Brain pericyte (primary cell): ENCODE data around the gene TMEM123.

Experiments
- DNase-seq: peaks from one replicate; pipeline ENCODE4 v3.0.0-alpha.2; 2012; ENCODE audit warnings: low read depth, low spot score

TMEM123 gene

GRCh38 chr11:102364991-102365390, 87.6 kb downstream of the TMEM123 start:
- DNase-seq, result no peak

- no peak for DNase-seq
These were observed 91.2 kb downstream of the TMEM123 start for GRCh38 chr11:102361086-102362031.

- no peak for DNase-seq
These were observed 91.9 kb downstream of the TMEM123 start for GRCh38 chr11:102360681-102361080.

GRCh38 chr11:102359372-102359771, 93.2 kb downstream of the TMEM123 start:
- DNase-seq, result no peak

- DNase-seq, result no peak
These were observed 95.4 kb downstream of the TMEM123 start for GRCh38 chr11:102357116-102357515.

GRCh38 chr11:102347462-102348370, 104.8 kb downstream of the TMEM123 start:
- DNase-seq, result no peak

- DNase-seq, result peak; percentile 73
These were observed 105.7 kb downstream of the TMEM123 start, which contains the start of gene BIRC2 for GRCh38 chr11:102346748-102347461. TSS of gene BIRC2 (plus strand) at chr11:102347214. CDS start at chr11:102349855, 2,641 bp downstream.

GRCh38 chr11:102346456-102346747, 106.2 kb downstream of the TMEM123 start:
- no peak for DNase-seq
